Adrenal gland (tissue), 12 donors: Measurements from ENCODE around the gene TEX22. TPM values are rescaled to one million over a fixed set of nuclear protein-coding genes. Genes with fewer than 3 reads are reported as not detected.

Source experiments
- DNase-seq, 7 donors: peaks; one replicate each; pipeline ENCODE4 v3.0.0-alpha.2; 2019 to 2020
- H3K27ac ChIP-seq, 5 donors: fragments of 200-600 bp; sonication (generic) in 4 of 5; 1 replicate in 3 of 5; 2 replicates in 2 of 5; pipeline versions ENCODE4 v1.5.1 to v1.8.0; 2016 to 2020; ENCODE audit warnings: mild to moderate bottlenecking in 1 of 5
- H3K27me3 ChIP-seq: fragments of 200-600 bp; 2 replicates; pipeline ENCODE4 v1.8.0; 2021
- H3K36me3 ChIP-seq, 2 donors: fragments of 200-600 bp; replicated peaks in 1 of 2; 1 replicate in 1 of 2; 2 replicates in 1 of 2; pipeline versions ENCODE4 v1.5.1 to v1.8.0; 2018 to 2022
- H3K4me1 ChIP-seq, 2 donors: fragments of 200-600 bp; replicated peaks in 1 of 2; 1 replicate in 1 of 2; 2 replicates in 1 of 2; pipeline versions ENCODE4 v1.5.1 to v1.8.0; 2018 to 2021
- H3K4me3 ChIP-seq, 4 donors: fragments of 200-600 bp; sonication (generic) in 3 of 4; one replicate each; pipeline ENCODE4 v1.5.1; 2016 to 2018
- H3K9me3 ChIP-seq, 3 donors: fragments of 200-600 bp; sonication (generic) in 1 of 3; replicated peaks in 1 of 3; 1 replicate in 2 of 3; 2 replicates in 1 of 3; pipeline versions ENCODE4 v1.5.1 to v1.8.0; 2016 to 2021
- POLR2A ChIP-seq, 2 donors: fragments of 450-650 bp; IDR thresholded peaks; one replicate each; pipeline ENCODE4 v1.6.1; 2017; ENCODE audit warnings: antibody characterized with exemption in 2 of 2, mild to moderate bottlenecking in 2 of 2, moderate library complexity in 1 of 2
- whole genome bisulfite sequencing, 4 donors: extraction: QIAGEN DNeasy Blood & Tissue Kit in 2 of 4; methylation state at CpG; one replicate each; pipeline versions ENCODE4 v1.1.5 to v1.1.7; 2013 to 2017; 5-methylcytosine and 5-hydroxymethylcytosine counted together
- intact Hi-C, 2 donors: fragments of 100-400 bp; cut with DNase I; formaldehyde crosslinking; loops; one replicate each; pipeline versions ENCODE4 v1.14.1 to v1.15.0; 2022 to 2023
- polyA plus RNA-seq, 3 donors: library from polyadenylated mRNA; stranded (reverse); fragments of 200-250 nt in 2 of 3; fragments of 350-450 nt in 1 of 3; fragmentation: Illumina TruSeq in 1 of 3; extraction: RNeasy Lipid Tissue Mini Kit (QIAGEN cat#74804) in 1 of 3; gene quantifications; one replicate each; pipeline ENCODE4 v1.2.3, GENCODE V29; 2013 to 2014
- total RNA-seq, 9 donors: library from RNA; depleted of rRNA in 4 of 9; stranded (reverse); fragments of >200 nt in 4 of 9; fragments of 120-200 nt in 1 of 9; fragmentation: NEBNext Ultra II Directional in 1 of 9; extraction: Animal tissue kit (Norgen Biotek cat#: 25700) in 1 of 9; gene quantifications; one replicate each; pipeline versions ENCODE4 v1.1.0 to v1.2.4, GENCODE V29; 2013 to 2023
- TF ChIP-seq, protein P1 (sequence below), 6 experiments: fragments of 450-650 bp in 4 of 6; fragments of 200-600 bp in 2 of 6; sonication (generic) in 1 of 6; IDR thresholded peaks; 1 replicate in 5 of 6; 2 replicates in 1 of 6; pipeline versions ENCODE4 v1.5.1 to v1.8.0; 2016 to 2021; ENCODE audit warnings: antibody characterized with exemption in 6 of 6, mild to moderate bottlenecking in 2 of 6, moderate library complexity in 1 of 6
- donor health status: healthy with polysubstance abuse.
- donor health status: Bipolar disorder and iron deficiency.
- donor health status: DM: yes; HTN: yes; CAD: no.
- donor health status: DM: no; HTN: no; CAD: no.
- donor health status: DM: no; HTN: no; CAD: no.
- donor health status: DM: yes; HTN: yes; CAD: no.

The TEX22 gene
- total and polyA plus RNA-seq, 12 donors: 0.17 to 2.8 (median 0.38) TPM; not detected in 3

DNA sequence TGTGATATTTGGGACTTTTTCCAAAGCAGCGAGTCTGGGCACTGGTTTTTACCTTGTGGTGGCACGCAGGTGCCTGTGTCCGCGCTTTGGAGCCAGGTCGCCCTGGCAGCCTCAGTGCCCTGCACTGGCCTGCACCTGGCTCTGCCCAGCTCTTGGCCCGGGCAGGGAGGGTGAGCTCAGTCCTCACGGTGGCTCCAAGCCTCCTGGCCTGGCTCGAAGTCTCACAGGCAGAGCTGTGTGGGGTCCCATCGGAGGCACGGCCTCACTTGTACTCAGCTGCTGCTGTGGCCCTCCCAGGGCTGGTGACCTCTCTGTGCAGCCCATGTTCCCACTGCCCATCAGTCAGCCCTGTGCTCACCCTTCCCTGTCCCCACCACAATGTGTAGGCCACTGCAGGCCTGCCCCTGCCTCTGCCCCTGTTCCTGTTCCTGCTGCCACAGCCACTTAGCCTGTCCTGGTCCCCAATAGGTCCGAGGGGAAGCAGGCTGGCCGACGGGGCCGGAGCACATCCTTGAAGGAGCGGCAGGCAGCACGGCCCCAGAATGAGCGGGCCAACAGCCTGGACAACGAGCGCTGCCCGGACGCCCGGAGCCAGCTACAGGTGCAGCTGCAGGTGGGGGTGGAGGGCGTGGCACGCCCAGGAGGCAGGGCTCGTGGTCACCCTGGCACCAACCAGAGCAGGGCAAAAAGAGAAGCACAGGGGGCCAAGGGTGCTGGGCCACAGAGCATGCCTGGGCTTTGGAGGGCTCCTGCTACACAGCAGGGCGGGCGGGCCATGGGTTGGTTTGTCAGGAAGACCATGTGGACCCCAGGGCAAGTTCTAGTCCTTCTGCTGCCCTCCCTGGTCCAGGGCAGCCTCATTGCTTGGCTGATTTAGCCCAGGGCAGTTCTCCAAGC lies 16.6 kb upstream of the TEX22 start:
- TF ChIP-seq POLR2A (IDR thresholded peaks at IDR 0.05): no peak
- TF ChIP-seq, protein P1, sequence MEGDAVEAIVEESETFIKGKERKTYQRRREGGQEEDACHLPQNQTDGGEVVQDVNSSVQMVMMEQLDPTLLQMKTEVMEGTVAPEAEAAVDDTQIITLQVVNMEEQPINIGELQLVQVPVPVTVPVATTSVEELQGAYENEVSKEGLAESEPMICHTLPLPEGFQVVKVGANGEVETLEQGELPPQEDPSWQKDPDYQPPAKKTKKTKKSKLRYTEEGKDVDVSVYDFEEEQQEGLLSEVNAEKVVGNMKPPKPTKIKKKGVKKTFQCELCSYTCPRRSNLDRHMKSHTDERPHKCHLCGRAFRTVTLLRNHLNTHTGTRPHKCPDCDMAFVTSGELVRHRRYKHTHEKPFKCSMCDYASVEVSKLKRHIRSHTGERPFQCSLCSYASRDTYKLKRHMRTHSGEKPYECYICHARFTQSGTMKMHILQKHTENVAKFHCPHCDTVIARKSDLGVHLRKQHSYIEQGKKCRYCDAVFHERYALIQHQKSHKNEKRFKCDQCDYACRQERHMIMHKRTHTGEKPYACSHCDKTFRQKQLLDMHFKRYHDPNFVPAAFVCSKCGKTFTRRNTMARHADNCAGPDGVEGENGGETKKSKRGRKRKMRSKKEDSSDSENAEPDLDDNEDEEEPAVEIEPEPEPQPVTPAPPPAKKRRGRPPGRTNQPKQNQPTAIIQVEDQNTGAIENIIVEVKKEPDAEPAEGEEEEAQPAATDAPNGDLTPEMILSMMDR (IDR thresholded peaks at IDR 0.05): no peak
- no peaks in the 10 kb centered on the region for H3K27me3 ChIP-seq

DNA sequence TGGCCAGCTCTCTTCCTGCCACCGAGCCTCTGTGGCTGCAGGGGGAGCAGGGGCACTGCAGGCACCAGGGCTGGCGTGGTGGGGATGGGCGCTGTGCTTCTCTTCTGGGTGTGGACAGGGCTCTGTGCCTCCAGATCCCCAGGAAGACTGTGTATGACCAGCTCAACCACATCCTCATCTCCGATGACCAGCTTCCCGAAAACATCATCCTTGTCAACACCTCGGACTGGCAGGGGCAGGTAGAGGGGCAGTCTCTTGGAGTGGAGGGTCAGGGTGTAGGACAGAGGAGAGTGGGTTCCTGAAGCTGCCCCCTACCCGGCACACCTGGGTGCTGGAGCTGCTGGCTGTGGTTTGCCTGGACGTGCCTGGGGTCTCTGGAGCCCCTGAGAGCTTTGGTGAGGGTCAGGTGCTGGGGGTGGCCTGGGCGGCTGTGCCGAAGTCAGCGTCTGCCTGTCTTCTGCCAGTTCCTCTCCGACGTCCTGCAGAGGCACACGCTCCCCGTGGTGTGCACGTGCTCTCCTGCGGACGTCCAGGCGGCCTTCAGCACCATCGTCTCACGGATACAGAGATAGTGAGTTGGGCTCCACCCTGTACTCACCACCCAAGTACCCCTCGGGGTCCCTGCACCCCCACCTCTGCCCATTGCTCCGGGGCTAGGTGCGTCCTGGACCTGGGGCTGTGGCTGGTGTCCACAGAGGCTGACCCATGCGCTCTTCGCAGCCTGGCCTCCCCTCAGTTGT lies 15.8 kb upstream of the TEX22 start:
- no peak for DNase-seq
- Histone ChIP-seq H3K4me3 (no peak overlapping the region), H3K27me3 (no peaks in the 10 kb centered on the region), H3K4me1 (no peaks in the 10 kb centered on the region), H3K9me3 (no peaks in the 10 kb centered on the region), H3K36me3 (peaks cover 0 to 41% of the 10 kb centered on the region in 2 donors), H3K27ac (no peak overlapping the region)
- no peak for TF ChIP-seq POLR2A (IDR thresholded peaks at IDR 0.05)
- TF ChIP-seq, protein P1 (IDR thresholded peaks at IDR 0.05): no peak
- intact Hi-C loops: no loop called here
- 90 to 96% (median 94%) methylated on average over 4 to 26 of the region's 26 CpGs for WGBS, 4 donors

More for the DNA sequence above, 16.6 kb upstream of the TEX22 start:
- Histone ChIP-seq H3K9me3 (no peaks in the 10 kb centered on the region), H3K4me1 (no peaks in the 10 kb centered on the region), H3K36me3 (peaks cover 0 to 39% of the 10 kb centered on the region in 2 donors), H3K4me3 (no peak overlapping the region), H3K27ac (no peak overlapping the region)
- DNase-seq: no peak
- intact Hi-C loops: no loop called here
- WGBS, 4 donors: 91 to 96% (median 93%) methylated on average over 4 to 27 of the region's 27 CpGs

DNA sequence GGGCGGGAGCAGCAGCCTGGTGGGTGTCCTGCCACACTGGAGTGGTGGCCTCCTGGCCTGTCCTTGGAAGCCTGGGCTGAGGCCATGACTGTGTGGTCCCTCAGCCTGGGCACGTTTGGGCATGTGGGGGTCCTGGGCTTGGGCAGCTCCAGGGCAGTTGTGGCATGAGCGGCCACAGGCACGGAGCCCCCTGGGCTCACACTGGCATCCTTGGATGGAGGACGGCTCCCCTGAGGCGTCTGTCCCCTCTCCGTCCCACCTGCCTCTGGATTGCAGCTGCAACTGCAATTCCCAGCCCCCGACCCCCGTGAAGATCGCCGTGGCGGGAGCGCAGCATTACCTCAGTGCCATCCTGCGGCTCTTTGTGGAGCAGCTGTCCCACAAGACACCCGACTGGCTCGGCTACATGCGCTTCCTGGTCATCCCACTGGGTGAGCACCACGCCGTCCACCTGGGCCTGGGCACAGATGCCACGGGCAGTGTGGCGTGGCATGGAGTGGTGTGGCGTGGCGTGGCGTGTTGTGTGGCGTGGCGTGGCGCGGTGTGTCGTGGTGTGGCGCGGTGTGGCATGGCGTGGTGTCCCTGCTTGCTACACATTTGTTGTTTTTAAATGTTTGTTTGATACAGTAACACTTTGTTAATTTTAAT lies 15.1 kb upstream of the TEX22 start:
- Histone ChIP-seq H3K4me1 (no peaks in the 10 kb centered on the region), H3K27ac (no peak overlapping the region), H3K27me3 (no peaks in the 10 kb centered on the region), H3K36me3 (peaks cover 0 to 41% of the 10 kb centered on the region in 2 donors), H3K9me3 (no peaks in the 10 kb centered on the region), H3K4me3 (no peak overlapping the region)
- TF ChIP-seq, protein P1 (IDR thresholded peaks at IDR 0.05): no peak
- TF ChIP-seq POLR2A (IDR thresholded peaks at IDR 0.05): no peak
- no peak for DNase-seq
- WGBS, 4 donors: 95 to 97% (median 95%) methylated on average over 25 to 32 of the region's 32 CpGs
- intact Hi-C loops: no loop called here

DNA sequence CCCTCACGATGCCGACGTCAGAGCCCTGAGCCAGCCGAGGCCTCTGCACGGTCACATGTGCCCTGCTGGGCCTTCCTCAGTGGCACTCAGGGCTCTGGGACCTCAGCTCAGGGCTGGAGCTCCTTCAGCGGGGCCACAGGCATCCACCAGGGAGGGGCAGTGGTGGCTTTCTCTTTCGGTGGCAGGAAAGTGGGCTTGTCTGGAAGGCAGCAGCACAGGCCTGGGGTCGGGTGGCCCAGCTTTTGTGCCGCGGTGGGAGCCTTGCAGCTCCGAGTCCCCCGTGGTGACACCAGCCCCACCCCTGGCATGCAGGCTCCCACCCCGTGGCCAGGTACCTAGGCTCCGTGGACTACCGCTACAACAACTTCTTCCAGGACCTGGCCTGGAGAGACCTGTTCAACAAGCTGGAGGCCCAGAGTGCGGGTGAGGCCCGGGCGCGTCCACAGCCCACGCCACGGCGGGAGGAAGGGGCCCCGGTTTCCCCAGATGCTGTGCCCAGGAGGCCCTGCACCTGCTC lies 14.2 kb upstream of the TEX22 start:
- Histone ChIP-seq H3K36me3 (peaks cover 0 to 41% of the 10 kb centered on the region in 2 donors), H3K4me1 (no peaks in the 10 kb centered on the region), H3K27me3 (no peaks in the 10 kb centered on the region), H3K9me3 (no peaks in the 10 kb centered on the region), H3K4me3 (no peak overlapping the region), H3K27ac (no peak overlapping the region)
- no peak for DNase-seq
- TF ChIP-seq POLR2A (IDR thresholded peaks at IDR 0.05): no peak
- TF ChIP-seq, protein P1 (IDR thresholded peaks at IDR 0.05): no peak
- intact Hi-C loops: no loop called here
- WGBS, 4 donors: 95 to 96% (median 95%) methylated on average over 11 to 23 of the region's 23 CpGs; no CpG with 5 or more reads in 1 of the 4 donors
